Panc1 (cell line): ENCODE measurements around the gene SNED1. TPM values are rescaled to one million over a fixed set of nuclear protein-coding genes. Genes with fewer than 3 reads are reported as not detected.

Source experiments
- ATAC-seq: fragments of 200-7000 bp; cut with Tn5 transposase; 2 replicates; pipeline ENCODE4 v1.9.1; 2020; ENCODE audit warnings: mild to moderate bottlenecking, moderate library complexity
- BruUV-seq: library from RNA; stranded (reverse); fragments of 400-500 nt; replicated peaks from 2 replicates; lab custom pipeline; 2021; lab: Mats Ljungman, UMichigan
- CTCF ChIA-PET: fragments of 300-600 bp; sonication (Branson Sonifier 250); formaldehyde crosslinking; loops from one replicate; lab custom pipeline; 2022; ENCODE audit warnings: antibody characterized with exemption; lab: Charles Lee
- POLR2A ChIA-PET: fragments of 300-600 bp; sonication (Branson Sonifier 250); formaldehyde crosslinking; loops from one replicate; lab custom pipeline; 2022; ENCODE audit warnings: antibody characterized with exemption; lab: Charles Lee
- DNase-seq: peaks from one replicate; pipeline ENCODE4 v3.0.0-alpha.2; 2010; ENCODE audit warnings: low read depth, low spot score
- H3K27ac ChIP-seq: 2 replicates; pipeline ENCODE4 v1.5.1; 2011; ENCODE audit warnings: mild to moderate bottlenecking, low read length, inconsistent platforms
- H3K27me3 ChIP-seq: fragments of 200-500 bp; sonication (Bioruptor generic); 2 replicates; pipeline ENCODE4 v1.6.0; 2014; ENCODE audit warnings: low read length, inconsistent platforms; ENCODE audit not compliant: control insufficient read depth, insufficient read depth
- H3K36me3 ChIP-seq: fragments of 200-500 bp; sonication (Bioruptor generic); 2 replicates; pipeline ENCODE4 v1.5.1; 2014; ENCODE audit warnings: inconsistent platforms, mild to moderate bottlenecking, low read length, moderate library complexity; ENCODE audit not compliant: control insufficient read depth, insufficient read depth
- H3K4me1 ChIP-seq: 2 replicates; pipeline ENCODE4 v1.5.1; 2011; ENCODE audit warnings: inconsistent platforms, mild to moderate bottlenecking, low read length, moderate library complexity; ENCODE audit not compliant: control insufficient read depth, insufficient read depth
- H3K4me3 ChIP-seq, 2 experiments: 2 replicates each; pipeline ENCODE4 v1.5.1; 2011 to 2012; ENCODE audit warnings: low read depth in 2 of 2, low read length in 2 of 2, mild to moderate bottlenecking in 2 of 2, inconsistent platforms in 1 of 2, moderate library complexity in 1 of 2
- H3K9me3 ChIP-seq: fragments of 200-500 bp; sonication (Bioruptor generic); 2 replicates; pipeline ENCODE4 v1.5.1; 2014; ENCODE audit warnings: low read depth, mild to moderate bottlenecking, inconsistent platforms, low read length, moderate library complexity; ENCODE audit not compliant: control insufficient read depth, insufficient read depth
- POLR2AphosphoS5 ChIP-seq: IDR thresholded peaks from 2 replicates; pipeline ENCODE4 v1.6.1; 2012; ENCODE audit warnings: mild to moderate bottlenecking, low read depth, low read length, moderate library complexity
- SIN3A ChIP-seq: IDR thresholded peaks from 2 replicates; pipeline ENCODE4 v1.6.1; 2012; ENCODE audit warnings: low read depth, mild to moderate bottlenecking, low read length, moderate library complexity, borderline replicate concordance; ENCODE audit not compliant: insufficient read depth
- TCF7L2 ChIP-seq: IDR thresholded peaks from 2 replicates; pipeline ENCODE4 v1.6.1; 2011; ENCODE audit warnings: mild to moderate bottlenecking, low read depth, low read length, inconsistent platforms
- in situ Hi-C: cut with HindIII; loops from 2 replicates; pipeline ENCODE4 v1.10.0; 2016; ENCODE audit warnings: low sequenced_read_pairs, low pct_unique_long_range_greater_than_20kb
- intact Hi-C: fragments of 100-400 bp; cut with micrococcal nuclease; formaldehyde crosslinking; loops from one replicate; pipeline ENCODE4 v1.10.0; 2022; ENCODE audit not compliant: unreplicated experiment
- total RNA-seq: library from RNA; stranded (reverse); gene quantifications from one replicate; pipeline ENCODE4 v1.2.1, GENCODE V29; 2021; ENCODE audit not compliant: unreplicated experiment
- TF ChIP-seq, protein P1 (sequence below), 2 experiments: IDR thresholded peaks; 2 replicates each; pipeline ENCODE4 v1.6.1; 2011 to 2012; ENCODE audit warnings: low read depth in 2 of 2, control low read depth in 1 of 2, low read length in 1 of 2, mild to moderate bottlenecking in 1 of 2, moderate library complexity in 1 of 2; ENCODE audit not compliant: insufficient read depth in 1 of 2
- TF ChIP-seq, protein P2 (sequence below): fragments of 450-650 bp; IDR thresholded peaks from 2 replicates; pipeline ENCODE4 v1.5.1; 2017; ENCODE audit warnings: mild to moderate bottlenecking

SNED1 gene
- total RNA-seq, 1 experiment from 2014 or later: 11.0 TPM

DNA sequence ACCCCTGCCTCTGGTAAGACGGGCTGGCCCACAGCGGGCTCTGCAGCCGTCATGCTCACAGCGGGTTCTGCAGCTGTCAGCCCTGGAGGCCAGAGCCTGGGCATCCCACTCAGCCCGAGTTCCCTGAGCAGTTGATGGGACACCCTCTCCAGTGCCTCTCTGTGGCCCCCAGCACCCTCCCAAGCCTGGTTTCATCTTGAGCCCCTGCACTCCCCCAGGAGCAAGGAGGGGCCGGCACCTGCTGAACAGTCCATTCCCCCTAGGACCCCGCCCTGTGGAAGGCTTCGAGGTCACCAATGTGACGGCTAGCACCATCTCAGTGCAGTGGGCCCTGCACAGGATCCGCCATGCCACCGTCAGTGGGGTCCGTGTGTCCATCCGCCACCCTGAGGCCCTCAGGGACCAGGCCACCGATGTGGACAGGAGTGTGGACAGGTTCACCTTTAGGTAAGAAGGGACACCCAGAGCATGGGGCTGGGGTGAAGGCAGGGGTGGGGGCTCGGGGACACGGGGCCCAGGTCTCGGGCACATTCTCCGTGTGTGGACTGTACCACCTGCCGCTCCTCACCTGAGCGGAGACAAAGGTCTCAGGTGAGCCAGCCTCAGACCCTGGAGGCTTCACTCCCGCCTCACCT, 69.2 kb downstream of the SNED1 start:
- in situ Hi-C loops: no loop called here
- CTCF ChIA-PET: interaction anchor here (1.2 kb wide), 1 partner anchor 216 kb away, joined by 3 read pairs; no protein-coding TSS in a partner anchor

DNA sequence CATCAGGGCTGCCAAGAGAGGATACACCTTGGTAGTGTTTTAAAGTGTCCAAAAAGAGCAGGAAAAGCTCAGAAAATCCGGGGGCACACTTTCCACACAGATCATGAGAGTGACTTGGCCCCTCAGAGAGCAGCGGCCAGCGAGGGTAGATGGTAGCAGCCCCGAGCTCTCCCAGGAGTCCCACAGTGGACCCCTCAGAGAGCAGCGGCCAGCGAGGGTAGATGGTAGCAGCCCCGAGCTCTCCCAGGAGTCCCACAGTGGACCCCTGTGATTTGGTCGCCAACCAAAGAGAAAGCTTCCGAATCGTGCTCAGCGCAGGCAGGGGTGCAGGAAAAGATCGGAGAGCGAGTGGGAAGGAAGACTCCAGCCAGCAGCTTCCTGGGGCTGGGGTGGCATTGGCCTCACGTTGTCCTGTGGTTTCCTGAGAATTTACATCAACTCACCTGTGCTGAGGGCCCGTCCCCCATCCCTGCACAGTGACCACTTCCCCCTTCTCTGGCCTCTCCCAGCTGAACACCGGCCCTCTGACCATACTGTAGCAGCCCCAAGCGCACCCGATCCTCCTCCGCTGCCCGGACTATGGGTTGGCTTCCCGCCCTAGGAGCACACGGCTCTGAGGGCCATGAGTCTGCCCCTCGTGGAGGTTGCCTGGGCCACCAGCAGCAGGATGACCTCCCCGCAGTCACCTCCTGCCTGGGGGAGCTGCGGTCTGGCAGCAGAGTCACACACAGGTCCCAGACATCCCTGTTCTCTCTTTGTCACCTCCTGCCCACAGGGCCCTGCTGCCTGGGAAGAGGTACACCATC, 69.9 kb downstream of the SNED1 start:
- no peak for ATAC-seq
- no peaks in the 10 kb centered on the region for H3K27me3 ChIP-seq
- in situ Hi-C loops (no loop called here), intact Hi-C loops (no loop called here)
- H3K36me3 ChIP-seq: no peaks in the 10 kb centered on the region
- ChIA-PET POLR2A (no interaction called here), CTCF (interaction anchor here (1.2 kb wide), 1 partner anchor 217 kb away, joined by 3 read pairs; no protein-coding TSS in a partner anchor)
- no TSS peak for BruUV-seq
- H3K9me3 ChIP-seq: no peaks in the 10 kb centered on the region
- no peak for DNase-seq
- no peak for TF ChIP-seq SIN3A
- no peak overlapping the region for H3K27ac ChIP-seq
- H3K4me3 ChIP-seq: no peak overlapping the region
- H3K4me1 ChIP-seq: no peaks in the 10 kb centered on the region

More for the DNA sequence above, 69.2 kb downstream of the SNED1 start:
- no peaks in the 10 kb centered on the region for H3K36me3 ChIP-seq
- BruUV-seq: no TSS peak
- H3K9me3 ChIP-seq: no peaks in the 10 kb centered on the region
- H3K27ac ChIP-seq: no peak overlapping the region
- H3K4me1 ChIP-seq: no peaks in the 10 kb centered on the region
- POLR2A ChIA-PET: no interaction called here
- no peak for ATAC-seq
- H3K4me3 ChIP-seq: no peak overlapping the region
- H3K27me3 ChIP-seq: no peaks in the 10 kb centered on the region
- TF ChIP-seq TCF7L2 (no peak), POLR2AphosphoS5 (no peak), SIN3A (no peak)
- TF ChIP-seq, protein P1, sequence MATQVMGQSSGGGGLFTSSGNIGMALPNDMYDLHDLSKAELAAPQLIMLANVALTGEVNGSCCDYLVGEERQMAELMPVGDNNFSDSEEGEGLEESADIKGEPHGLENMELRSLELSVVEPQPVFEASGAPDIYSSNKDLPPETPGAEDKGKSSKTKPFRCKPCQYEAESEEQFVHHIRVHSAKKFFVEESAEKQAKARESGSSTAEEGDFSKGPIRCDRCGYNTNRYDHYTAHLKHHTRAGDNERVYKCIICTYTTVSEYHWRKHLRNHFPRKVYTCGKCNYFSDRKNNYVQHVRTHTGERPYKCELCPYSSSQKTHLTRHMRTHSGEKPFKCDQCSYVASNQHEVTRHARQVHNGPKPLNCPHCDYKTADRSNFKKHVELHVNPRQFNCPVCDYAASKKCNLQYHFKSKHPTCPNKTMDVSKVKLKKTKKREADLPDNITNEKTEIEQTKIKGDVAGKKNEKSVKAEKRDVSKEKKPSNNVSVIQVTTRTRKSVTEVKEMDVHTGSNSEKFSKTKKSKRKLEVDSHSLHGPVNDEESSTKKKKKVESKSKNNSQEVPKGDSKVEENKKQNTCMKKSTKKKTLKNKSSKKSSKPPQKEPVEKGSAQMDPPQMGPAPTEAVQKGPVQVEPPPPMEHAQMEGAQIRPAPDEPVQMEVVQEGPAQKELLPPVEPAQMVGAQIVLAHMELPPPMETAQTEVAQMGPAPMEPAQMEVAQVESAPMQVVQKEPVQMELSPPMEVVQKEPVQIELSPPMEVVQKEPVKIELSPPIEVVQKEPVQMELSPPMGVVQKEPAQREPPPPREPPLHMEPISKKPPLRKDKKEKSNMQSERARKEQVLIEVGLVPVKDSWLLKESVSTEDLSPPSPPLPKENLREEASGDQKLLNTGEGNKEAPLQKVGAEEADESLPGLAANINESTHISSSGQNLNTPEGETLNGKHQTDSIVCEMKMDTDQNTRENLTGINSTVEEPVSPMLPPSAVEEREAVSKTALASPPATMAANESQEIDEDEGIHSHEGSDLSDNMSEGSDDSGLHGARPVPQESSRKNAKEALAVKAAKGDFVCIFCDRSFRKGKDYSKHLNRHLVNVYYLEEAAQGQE (IDR thresholded peaks at IDR 0.05; ENCODE audit: insufficient read depth in 1 of 2, low read depth in 2 of 2, low read length in 1 of 2): no peak
- TF ChIP-seq, protein P2, sequence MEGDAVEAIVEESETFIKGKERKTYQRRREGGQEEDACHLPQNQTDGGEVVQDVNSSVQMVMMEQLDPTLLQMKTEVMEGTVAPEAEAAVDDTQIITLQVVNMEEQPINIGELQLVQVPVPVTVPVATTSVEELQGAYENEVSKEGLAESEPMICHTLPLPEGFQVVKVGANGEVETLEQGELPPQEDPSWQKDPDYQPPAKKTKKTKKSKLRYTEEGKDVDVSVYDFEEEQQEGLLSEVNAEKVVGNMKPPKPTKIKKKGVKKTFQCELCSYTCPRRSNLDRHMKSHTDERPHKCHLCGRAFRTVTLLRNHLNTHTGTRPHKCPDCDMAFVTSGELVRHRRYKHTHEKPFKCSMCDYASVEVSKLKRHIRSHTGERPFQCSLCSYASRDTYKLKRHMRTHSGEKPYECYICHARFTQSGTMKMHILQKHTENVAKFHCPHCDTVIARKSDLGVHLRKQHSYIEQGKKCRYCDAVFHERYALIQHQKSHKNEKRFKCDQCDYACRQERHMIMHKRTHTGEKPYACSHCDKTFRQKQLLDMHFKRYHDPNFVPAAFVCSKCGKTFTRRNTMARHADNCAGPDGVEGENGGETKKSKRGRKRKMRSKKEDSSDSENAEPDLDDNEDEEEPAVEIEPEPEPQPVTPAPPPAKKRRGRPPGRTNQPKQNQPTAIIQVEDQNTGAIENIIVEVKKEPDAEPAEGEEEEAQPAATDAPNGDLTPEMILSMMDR: no peak
- DNase-seq: no peak
- intact Hi-C loops: no loop called here
